GM18526 (cell line): ENCODE measurements around the gene CATSPER3.

Experiments used
- POLR2A ChIP-seq: IDR thresholded peaks from 3 replicates; pipeline ENCODE4 v1.6.1; 2011; ENCODE audit not compliant: insufficient read length; ENCODE audit errors: extremely low read depth

Gene CATSPER3

GRCh38 chr5:135030956-135031812, 63.5 kb downstream of the CATSPER3 start:
- no peak for TF ChIP-seq POLR2A

DNA sequence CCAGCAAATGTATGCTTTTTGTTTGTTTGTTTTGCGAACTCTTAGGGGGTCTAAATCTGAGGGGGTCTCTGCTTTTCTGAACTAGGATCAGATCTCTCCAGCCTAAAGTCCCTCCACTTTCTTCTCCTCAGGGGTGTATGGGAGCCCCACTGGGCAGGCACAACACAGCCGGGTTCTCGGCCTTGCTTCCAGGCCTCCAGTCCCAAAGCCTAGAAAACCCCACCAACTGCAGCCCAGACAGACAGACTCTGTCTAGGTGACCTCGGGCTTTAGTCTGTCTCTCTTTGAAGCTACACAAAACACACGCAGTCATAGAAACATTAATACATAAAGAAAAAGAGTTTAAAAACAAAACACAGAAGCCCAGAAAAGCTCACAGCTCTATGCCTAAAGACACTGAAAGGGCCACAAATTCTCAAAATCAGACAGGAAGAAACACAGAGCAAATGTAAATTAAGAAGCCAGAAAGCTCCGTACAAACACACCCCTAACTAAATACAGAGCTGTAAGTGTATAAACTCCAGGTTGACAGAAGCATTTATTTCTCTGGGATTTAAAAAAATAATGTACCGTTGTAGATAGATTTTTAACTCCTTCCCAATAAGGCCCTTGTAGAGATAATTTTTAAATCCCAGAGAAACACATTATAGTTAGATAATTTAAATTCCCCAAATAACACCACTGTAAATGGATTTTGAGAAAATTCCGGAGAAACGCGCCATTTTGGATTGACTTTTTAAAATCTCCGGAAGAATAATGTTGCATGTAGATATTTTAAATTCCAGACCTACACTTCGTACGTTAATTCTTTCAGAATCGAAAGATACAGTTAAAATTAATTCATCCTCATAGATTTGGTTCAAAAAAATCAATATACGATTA, 64.3 kb downstream of the CATSPER3 start:
- no peak for TF ChIP-seq POLR2A

DNA sequence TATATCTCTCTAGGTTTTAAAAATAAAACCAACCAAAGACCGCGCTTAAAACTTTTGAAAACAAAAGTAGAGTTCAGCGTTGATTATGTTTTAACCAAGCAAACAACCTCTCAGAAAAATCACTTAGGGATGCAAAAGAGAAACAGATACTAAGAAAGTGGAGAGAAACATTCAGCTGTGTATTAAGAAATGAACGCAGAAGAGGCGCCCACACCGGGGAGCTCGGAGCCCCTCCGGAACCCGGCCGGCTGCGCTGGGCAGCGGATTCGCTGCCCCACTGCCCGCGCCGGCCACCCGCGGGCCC, 64.9 kb downstream of the CATSPER3 start:
- TF ChIP-seq POLR2A: no peak

GRCh38 chr5:135032999-135033861, 65.5 kb downstream of the CATSPER3 start:
- TF ChIP-seq POLR2A: no peak

DNA sequence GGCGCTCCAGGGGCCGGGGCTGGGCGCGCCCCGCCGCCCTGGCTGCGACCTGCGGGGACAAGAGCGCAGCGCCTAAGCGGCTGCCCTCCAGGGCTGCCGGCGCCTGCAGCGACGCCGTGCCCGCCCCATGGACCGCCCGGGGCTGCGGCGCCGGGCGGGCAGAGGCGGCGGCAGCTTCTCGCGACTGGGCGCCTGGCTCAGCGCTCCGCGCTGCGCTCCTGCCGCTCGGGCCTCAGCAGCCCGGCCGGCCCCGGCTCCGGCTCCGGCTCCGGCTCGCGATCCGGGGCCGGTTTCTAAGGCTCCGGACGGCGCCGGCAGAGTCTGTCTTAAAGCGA, 66.2 kb downstream of the CATSPER3 start, which contains the start of gene PITX1:
PITX1 (minus strand) TSS at position 328 of the 335 bp plus-strand sequence. CDS start 347 bp downstream, outside the sequence.
- no peak for TF ChIP-seq POLR2A

DNA sequence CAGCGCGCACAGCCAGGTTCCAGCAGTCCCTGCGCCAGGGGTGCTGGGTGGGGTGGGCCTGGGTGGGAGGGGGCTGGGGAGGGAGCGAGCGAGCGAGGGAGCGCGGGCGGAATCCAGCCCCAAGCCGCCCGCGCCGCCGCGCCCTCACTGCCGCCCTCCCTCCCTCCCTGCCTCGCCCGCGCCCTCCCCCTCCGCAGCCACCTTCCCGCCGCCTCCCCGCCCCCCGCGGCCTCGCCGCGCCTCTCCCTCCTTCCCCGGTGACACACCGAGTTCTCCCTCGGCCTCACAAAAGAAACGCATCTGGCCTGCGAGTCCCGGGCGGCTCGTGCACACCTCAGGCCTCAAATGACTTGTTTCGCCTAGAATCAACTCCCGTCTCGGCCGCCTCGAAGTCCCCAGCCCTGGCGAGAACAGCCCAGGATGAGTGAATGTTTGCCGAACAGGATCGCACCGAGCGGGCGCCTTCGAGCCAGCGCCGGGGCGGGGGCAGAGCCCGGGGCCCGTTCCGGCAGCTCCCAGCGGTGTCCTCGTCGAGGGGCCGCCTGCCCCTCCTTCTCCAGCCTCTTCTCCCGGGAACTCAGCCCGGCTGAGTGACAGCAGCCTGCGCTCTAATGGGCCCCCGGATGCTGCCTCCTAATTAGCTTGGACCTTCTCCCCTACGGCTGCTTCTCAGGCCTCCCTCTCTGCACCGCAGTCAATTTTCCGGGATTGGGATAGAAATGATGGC, 66.7 kb downstream of the CATSPER3 start:
- TF ChIP-seq POLR2A: no peak

DNA sequence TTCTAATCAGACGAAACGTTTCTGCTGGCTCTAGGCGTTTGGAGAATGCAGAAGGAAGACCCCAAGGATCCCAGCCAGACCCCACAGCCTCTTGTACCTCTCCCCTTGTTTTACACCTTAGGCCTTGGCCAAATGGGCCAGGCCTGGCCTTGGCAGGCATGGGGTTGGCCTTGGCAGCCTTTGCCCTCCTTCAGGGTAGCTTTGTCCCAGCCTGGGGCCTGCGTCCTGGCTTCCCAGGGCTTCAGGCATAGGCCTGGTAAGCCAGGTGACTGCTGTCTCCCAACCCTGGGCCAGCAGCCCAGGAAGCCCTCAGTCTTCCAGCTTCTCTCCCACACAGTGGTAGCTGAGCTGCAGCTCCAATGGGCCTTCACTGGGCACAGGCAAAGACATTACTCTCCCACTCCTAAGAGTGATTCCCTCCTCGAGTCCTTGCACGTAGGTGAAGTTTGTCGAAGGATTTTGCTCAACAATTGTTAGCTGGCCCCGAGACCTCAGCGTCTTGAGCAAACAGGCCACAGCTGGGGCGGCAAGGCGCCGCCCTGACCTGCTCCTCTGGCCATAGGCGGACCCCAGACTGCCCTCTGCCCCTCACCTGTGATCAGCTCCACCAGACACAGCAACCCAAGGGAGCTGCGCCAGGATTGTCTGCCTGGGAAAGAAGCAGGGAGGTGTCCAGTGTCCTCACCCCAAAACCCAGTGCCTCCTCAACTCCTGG, 67.4 kb downstream of the CATSPER3 start:
- TF ChIP-seq POLR2A: no peak

GRCh38 chr5:135035678-135036030, 67.9 kb downstream of the CATSPER3 start:
- no peak for TF ChIP-seq POLR2A

DNA sequence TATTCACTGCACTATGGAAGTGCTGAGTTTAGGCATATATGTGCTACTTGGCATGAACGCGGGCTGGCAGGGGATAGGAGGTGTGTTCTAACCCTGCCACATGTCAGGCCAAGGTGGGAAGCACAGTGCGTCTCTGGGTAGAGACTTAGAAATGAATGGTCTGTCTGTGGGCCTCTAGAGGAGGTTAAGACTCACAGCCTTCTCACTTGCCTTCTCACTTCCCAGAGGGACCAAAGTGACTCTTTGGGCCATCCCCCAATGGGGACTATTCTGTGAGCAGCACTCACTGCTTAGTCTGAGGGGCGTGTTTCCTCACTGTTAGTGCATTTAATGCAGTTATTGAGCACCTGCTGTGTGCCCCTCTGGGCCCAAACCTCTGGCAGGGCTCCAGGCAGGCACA, 68.7 kb downstream of the CATSPER3 start:
- TF ChIP-seq POLR2A: no peak

DNA sequence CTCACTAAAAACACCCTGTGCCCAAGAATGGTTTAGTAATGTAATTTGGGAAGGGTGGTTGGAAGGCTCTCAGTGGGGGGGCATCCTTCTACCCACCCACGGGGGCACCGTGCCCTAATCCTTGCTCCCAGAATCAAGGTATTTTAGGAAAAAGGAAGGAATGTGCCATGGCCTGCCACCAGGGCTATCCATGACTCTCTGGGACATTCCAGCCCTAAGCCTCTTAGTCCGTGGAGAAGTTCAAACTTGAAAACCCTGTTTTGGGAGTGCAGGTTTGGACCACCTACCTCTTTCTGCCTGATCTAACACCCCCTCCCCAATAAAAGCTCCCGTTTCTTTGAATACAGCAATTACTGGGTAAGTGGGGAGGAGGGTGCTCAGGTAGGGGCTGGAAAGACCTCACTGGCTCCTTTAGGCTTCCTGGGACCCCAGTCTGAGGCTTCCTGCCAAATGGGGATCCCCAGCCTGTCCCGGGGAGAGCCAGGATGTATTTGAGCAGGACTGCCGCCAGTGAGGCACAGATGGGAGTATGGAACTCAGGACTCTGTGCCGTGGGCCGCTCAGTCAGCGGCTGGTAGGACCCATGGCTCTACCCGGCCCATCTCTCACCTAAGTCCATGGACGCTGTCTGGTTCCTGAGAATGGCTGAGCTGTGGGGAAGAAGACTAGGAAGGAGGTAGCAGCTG, 70.0 kb downstream of the CATSPER3 start:
- no peak for TF ChIP-seq POLR2A

GRCh38 chr5:135038205-135038812, 70.6 kb downstream of the CATSPER3 start:
- no peak for TF ChIP-seq POLR2A

GRCh38 chr5:135038813-135039270, 71.1 kb downstream of the CATSPER3 start:
- TF ChIP-seq POLR2A: no peak

- no peak for TF ChIP-seq POLR2A
Observed at GRCh38 chr5:135039271-135040033, 71.7 kb downstream of the CATSPER3 start.

GRCh38 chr5:135040034-135040332, 72.3 kb downstream of the CATSPER3 start:
- no peak for TF ChIP-seq POLR2A
